NK-92 (cell line): ENCODE results near the gene CFAP61.

Experiments
- DNase-seq: peaks from one replicate; lab custom pipeline; 2025; ENCODE audit not compliant: unreplicated experiment; lab: John Stamatoyannopoulos, UW

CFAP61 gene

GRCh38 chr20:20271271-20271670 lies 218.9 kb downstream of the CFAP61 start:
- DNase-seq, result no peak

GRCh38 chr20:20272686-20273085 lies 220.4 kb downstream of the CFAP61 start:
- no peak for DNase-seq

DNA sequence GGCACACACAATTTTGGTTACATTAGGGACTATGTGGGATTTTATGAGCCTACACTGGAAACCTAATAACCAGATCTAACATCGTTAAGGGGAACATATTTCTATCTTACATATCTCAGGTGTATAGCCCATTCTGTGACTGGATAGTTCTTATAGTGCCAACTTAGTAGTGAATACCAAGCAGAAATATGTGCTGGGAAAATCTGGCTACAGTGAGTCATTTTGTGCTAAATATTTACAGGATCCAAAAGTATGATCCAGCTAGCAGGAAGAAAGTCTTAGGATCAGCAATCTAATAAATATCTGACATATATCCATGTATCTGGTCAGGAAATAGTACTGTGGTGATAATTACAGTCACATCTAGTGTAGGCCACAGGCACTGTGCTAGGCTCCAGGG lies 221.0 kb downstream of the CFAP61 start:
- no peak for DNase-seq

- no peak for DNase-seq
Measured at GRCh38 chr20:20274821-20275220, 222.5 kb downstream of the CFAP61 start.

DNA sequence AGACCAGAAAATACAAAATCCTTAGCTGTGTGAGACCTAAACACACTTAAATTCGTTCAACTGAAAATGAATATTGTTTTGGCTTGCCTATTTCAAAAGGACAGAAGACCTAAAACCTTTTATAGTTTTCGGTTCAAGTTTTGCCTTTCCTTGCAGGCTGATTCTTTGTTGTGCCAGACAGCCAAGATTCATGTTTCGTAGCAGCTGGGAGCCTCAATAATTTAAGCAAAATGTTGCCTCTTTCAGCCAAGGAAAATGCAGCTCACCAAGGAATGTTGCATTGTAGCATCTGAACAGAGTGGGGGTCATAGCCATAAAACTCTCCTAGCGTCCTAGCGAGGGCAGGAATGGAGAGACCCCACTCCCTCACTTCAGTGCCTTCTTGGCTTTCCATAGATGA lies 223.3 kb downstream of the CFAP61 start:
- no peak for DNase-seq

GRCh38 chr20:20276811-20277530 lies 224.6 kb downstream of the CFAP61 start:
- no peak for DNase-seq

- no peak for DNase-seq
Measured at GRCh38 chr20:20277894-20278335, 225.6 kb downstream of the CFAP61 start.

DNA sequence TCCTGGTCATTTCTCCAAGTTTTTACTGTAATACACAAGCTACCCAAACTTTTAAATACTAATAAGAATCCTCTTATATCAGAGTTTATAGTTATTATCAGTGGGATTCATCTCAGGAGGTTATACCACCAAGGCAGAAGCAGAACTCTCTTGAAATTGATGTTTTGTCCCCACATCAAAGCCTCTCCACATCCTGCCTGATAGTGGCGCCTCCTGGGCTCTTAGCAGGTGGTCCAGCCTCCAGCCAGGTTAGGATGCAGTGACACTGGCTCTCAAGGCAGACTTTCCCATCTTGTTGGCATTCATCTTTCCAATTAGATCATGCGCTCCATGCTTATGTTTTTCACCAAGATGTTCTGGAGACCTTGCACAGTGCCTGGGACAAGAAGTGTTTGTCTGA lies 233.7 kb downstream of the CFAP61 start:
- no peak for DNase-seq

DNA sequence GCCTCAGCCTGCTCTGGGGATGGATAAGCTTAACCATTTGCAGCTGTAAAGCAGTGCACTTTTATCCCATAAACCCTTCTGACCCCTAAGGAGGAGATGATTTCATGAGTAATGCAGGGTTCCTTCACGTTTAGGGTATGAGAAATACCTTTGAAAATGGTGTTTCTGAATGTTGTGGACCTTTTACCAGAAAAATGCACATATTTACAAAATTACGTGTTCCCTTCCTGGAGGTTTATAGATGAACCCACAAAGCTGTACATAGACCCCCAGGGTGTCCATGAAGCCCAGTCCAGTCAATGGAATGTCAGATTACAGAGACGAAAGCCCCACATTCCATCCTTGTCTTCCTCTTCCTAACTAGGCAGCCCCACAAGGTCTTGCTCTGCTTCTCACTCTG lies 237.0 kb downstream of the CFAP61 start:
- no peak for DNase-seq

DNA sequence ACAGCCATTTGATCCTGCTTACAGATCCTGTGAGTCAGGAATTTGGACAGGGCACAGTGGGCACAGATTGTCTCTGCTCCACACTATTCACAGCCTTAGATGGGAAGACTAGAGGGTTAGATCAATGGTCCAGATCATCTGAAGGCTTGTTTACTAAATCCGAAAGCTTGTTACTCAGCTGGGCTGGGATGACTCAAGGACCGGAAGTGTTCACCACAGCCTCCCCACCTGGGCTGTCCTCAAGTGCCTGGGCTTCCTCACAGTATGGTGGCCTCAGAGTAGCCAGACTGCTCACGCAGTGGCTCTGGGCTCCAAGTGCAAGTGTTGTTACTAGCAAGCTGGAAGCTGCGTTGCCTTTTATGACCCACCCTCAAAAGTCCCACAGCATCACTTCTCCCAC lies 240.1 kb downstream of the CFAP61 start:
- no peak for DNase-seq

DNA sequence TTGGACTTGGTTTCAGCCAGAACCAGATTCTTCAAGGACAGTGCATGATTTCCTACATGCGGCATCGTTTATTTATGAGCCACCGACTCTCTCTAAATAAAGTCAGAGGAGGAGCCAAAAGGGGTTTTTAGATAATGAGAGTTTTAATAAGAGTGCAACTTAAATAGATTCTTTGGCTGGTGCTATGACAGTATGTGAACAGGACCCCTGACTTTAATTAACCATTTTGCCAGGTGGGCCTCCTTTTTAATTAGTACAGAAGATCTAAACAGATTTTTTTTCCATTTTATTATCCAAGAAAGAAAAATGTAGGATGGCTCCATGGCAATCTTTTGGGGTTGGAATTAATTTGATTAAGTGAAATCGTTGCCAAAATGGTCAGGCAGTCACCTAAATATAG lies 240.8 kb downstream of the CFAP61 start:
- no peak for DNase-seq

DNA sequence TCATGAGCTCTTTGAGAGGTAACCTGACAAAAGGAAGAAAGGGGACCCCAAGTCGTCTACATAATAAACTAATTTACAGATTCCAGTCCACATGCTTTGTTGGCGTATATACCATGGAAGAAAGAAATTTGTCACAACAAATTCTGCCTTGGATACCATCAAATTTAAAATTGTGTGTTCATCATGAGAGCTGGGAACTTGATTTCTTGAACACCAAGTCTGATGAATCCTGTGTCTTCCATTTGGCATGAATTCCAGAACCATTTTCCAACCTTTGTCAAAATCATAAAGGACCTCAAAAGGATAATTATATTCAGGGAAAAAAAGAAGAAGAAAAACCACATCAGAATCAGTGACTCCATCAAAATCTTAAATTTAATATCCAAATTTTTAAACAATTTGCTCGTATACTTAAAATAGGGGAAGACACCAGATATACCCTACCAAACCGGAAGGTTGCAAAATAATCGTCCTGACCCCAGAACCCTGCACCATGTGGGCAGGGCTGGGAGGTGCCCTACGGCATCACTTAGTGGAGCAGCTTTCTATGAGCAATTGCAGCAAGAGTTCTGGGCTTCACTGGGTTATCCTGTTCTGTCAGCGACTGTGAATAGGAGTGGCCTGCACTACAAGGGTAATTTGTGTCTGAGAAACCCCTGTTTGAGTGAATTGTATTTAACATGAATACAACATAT lies 241.5 kb downstream of the CFAP61 start:
- no peak for DNase-seq

DNA sequence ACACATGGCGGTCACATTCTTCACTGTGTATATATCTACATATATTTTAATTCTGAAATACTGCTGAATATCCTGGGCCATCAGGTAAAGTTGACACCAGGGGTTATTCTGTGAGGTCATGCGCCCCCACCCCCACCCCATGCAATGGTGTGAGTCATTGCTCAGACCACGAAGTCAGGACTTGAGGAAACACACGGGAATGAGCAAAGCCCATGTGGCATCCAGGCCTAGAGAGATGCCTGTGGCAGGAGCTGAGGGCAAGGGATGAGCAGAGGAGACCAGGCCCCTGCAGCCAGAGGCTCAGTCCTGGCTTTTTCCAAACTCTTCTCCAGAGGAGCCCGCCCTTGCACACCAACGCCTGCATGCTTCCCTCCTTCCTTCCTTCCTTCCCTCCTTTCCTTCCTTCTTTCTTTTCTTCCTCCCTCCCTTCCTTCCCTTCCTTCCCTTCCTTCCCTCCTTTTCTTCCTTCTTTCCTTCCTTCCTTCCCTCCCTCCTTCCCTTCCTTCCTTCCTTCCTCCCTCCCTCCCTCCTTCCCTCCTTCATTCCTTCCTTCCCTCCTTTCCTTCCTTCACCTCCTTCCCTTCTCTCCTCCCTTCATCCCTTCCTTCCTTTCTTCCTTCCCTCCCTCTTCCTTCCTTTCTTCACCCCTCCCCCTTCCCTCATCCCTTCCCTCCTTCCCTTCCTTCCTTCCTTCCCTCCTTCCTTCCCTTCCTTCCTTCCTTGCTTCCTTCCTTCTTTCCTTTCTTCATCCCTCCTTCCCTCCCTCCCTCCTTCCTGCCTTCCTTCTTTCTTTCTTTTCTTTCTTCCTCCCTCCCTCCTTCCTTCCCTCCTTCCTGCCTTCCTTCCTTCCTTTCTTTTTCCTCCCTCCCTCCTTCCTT lies 243.5 kb downstream of the CFAP61 start:
- DNase-seq, result no peak

- DNase-seq, result no peak
Measured at GRCh38 chr20:20297181-20297580, 244.8 kb downstream of the CFAP61 start.

GRCh38 chr20:20297752-20298151 lies 245.4 kb downstream of the CFAP61 start:
- DNase-seq, result no peak

DNA sequence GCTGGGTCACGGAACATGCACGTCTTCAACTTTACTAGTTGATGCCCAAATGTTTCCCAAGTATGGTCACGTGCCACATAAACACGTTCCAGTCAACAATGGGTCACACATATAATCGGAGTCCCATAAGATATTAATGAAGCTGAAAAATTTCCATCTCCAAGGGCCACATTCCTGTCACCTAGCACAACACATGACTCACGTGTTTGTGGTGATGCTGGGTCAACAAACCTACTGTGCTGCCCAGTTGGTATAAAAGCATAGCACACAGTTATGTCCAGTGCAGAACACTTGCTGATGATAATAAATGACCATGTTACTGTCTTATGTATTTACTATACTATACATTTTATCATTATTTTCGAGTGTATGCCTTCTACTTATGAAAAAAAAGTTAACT lies 247.6 kb downstream of the CFAP61 start:
- no peak for DNase-seq

GRCh38 chr20:20303320-20303719 lies 251.0 kb downstream of the CFAP61 start:
- no peak for DNase-seq

DNA sequence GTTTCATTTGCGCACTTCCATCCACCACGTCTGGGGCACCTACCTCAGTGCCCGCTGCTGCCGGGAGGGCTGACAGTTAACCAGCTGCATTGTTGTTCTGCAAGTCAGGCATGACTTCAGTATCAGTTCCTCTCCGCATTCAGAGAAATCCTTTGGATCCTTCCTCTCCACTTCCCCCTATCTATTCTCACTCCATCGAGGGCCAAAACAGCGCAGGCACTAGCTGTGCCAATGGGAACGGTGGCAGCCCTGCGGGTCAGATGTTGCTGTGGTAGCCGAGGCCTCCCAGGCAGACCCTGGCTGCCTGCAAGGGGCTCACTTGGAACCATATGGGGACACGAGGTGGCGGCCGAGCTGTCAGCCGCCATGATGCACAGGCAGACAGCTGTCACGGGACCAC lies 251.4 kb downstream of the CFAP61 start:
- no peak for DNase-seq

DNA sequence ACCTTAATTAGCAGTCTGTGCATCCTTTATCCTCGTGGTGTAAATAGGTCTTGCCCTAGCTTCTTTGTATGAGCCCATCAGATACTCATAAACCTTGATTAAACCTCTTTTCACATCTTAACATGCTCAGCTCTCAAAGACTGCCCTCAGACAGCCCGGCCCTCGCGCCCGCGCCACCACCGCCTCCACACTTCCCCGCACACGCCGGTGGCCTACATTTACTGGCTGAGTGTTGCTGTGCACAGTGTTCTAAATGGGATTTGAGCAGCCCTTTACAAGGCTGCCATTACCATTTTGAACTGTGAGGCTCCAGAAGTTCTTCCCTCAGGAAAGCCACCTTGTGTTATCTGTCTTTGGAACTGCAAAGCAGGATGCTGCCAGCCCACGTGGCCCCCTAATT lies 252.6 kb downstream of the CFAP61 start:
- DNase-seq, result no peak

- no peak for DNase-seq
Measured at GRCh38 chr20:20312562-20312961, 260.2 kb downstream of the CFAP61 start.

DNA sequence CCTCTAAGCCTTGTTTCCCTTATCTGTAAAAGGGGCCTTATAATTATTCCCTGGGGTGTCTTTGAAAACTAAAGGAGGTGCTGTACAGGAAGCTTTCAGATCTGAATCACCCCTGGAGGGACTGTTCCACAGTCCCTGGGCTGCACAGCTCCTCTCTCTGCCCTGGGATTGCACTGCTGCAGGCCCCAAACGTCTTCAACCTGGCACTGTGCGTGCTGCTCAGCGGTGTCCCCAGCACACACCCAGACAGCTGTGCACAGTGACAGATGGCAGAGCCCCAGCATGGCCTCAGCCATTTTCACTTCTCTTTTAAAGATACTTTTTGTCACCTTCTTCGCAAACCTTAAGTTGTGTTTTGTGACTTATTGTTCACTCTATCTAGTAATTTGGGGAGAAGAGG lies 264.9 kb downstream of the CFAP61 start:
- DNase-seq, result no peak
